KOPT-K1 (cell line): ENCODE data around the gene GPX2.
A peak's percentile ranks its signal among the peaks of the same experiment; 100 is the strongest.

Experiments used
- H3K27ac ChIP-seq: fragments of 200-600 bp; sonication (generic); 2 replicates; pipeline ENCODE4 v1.5.1; 2016; ENCODE audit warnings: antibody characterized with exemption, mild to moderate bottlenecking, low read depth, low read length; ENCODE audit not compliant: poor library complexity, severe bottlenecking
- H3K36me3 ChIP-seq: fragments of 200-600 bp; sonication (generic); 2 replicates; pipeline ENCODE4 v1.5.1; 2017; ENCODE audit warnings: antibody characterized with exemption, mild to moderate bottlenecking, low read length, moderate library complexity; ENCODE audit not compliant: insufficient read depth
- H3K9me3 ChIP-seq: fragments of 200-600 bp; sonication (generic); 2 replicates; pipeline ENCODE4 v1.5.1; 2017; ENCODE audit warnings: antibody characterized with exemption, low read length, mild to moderate bottlenecking; ENCODE audit not compliant: insufficient read depth, poor library complexity, severe bottlenecking

GPX2 gene

DNA sequence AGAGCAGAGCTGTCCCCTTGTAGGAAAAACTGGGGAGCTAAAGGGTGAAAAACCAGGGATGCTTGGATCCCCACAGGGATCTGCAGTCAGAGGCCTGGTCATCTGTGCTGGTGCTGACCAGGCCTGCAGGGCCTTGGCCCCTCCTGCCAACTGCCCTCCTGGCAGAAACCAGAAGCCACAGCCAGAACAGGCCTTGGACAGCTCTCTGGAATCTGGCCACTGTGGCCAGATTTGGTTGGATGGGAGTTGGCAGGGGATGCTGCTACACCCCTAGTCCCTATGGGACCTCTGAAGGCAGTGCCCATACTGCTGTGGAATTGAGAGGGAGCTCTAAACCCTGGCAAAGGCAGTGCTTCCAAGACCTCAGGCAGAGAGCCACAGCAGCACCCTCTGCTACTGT lies 9.2 kb upstream of the GPX2 start:
- no peaks in the 10 kb centered on the region for H3K9me3 ChIP-seq
- no peak overlapping the region for H3K27ac ChIP-seq
- H3K36me3 ChIP-seq = peaks cover 72% of the 10 kb centered on the region

DNA sequence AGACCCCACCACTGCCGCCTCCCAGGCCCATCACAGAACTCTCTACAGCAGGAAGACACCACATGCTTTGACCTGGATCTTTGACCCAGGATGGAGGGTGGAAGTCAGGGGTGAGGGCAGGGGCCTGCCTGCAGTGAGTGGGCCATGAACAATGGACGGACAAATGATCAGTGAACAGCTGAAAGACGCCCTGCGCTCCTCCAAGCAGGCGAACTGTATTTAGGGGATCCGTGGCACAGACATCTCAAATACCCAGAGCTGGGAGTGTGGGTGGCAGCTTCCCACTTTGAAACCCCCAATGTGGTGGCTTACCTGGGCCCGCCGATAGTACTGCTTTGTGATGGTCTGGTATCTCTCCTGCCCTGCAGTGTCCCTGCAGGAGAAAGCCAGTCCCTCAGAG lies 8.7 kb upstream of the GPX2 start:
- Histone ChIP-seq H3K36me3 (peaks cover 72% of the 10 kb centered on the region), H3K27ac (no peak overlapping the region), H3K9me3 (no peaks in the 10 kb centered on the region)

GRCh38 chr14:64950889-64951288 lies 8.3 kb upstream of the GPX2 start:
- Histone ChIP-seq H3K27ac (no peak overlapping the region), H3K9me3 (no peaks in the 10 kb centered on the region), H3K36me3 (peaks cover 72% of the 10 kb centered on the region)

- no peaks in the 10 kb centered on the region for H3K9me3 ChIP-seq
- H3K36me3 ChIP-seq = peaks cover 83% of the 10 kb centered on the region
- H3K27ac ChIP-seq = no peak overlapping the region
Observed at GRCh38 chr14:64948612-64949210, 6.2 kb upstream of the GPX2 start.

DNA sequence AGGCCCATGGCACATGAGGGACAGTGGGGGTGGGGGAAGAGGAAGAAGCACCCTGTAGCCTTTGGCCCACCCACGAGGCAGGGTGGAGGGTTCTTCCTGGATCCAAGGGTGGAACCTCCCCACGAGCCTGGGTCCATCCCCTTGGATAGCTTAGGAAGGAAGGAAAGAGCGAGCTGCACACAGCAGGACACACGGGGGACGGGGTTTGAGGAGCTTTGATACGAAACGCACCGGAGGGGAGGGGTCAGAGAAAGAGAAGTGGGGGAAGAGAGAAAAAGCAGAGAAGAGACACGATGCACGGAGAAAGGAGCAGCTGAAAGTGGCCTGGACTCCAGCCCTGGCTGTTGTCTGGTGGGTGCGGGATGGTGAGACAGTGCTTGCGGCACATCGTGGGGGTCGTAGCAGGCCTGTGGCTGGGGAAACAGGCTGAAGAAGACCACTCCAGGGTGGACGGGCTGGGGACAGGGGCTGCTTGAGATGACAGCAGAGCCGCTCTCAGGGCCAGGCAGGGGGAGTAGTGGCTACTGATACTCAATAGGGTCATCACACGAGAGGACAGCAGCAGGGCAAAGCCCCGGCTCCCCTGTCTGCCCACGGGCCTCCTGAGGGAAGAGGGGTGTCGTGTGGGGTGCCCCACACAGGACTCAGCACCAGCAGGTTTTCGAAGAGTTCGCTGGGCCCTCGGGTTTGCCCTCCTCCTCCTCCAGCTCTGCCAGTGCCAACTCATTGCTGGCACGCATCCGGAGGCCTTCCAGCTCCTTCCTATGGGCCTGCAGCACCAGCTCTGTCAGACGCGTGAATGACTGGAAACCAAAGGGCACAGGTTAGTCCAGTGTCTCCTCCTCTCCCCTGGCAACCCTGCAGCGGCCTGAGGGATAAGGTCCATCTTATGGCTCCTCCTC lies 5.4 kb upstream of the GPX2 start:
- H3K9me3 ChIP-seq = no peaks in the 10 kb centered on the region
- H3K36me3 ChIP-seq = peaks cover 83% of the 10 kb centered on the region
- H3K27ac ChIP-seq = no peak overlapping the region

- H3K9me3 ChIP-seq = no peaks in the 10 kb centered on the region
- peak overlapping the region; percentile 20 for H3K27ac ChIP-seq
- peaks cover 88% of the 10 kb centered on the region for H3K36me3 ChIP-seq
Observed at GRCh38 chr14:64946310-64947045, 3.9 kb upstream of the GPX2 start.

DNA sequence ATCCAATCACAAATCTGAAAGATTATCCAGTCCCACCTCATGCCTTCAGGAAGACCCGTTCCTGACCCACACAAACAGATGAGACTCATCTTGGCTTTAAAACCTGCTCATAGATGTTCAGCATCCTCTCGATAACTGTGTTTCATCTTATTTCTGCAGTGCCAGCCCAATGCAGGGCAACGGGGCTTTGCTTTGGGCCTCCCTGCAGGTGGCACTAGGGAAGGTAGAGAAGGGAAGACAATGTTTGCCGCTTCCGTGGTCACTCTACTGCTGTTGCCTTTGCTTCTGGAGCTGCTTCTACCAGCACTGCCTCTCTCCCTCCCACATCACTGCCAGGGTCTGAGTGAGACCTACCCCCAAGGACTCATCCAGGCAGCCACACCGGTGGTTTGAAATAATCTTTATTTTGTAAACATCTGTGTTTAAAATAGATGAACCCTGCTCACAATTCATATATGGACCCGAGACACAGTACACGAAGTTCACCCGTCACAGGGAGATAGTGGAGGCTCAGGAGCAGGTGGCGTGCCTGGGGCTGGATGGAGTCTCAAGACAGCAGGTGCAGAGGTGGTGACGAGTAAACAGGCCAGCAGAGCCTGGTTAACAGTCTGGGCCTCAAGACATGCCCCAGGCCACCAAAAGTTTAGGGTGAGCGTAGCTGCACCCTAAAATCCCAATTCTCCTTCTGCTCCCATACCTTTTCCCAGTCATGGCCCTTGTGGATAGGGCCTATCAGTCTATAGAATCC lies 3.1 kb upstream of the GPX2 start:
- Histone ChIP-seq H3K36me3 (peaks cover 87% of the 10 kb centered on the region), H3K27ac (no peak overlapping the region), H3K9me3 (no peaks in the 10 kb centered on the region)

DNA sequence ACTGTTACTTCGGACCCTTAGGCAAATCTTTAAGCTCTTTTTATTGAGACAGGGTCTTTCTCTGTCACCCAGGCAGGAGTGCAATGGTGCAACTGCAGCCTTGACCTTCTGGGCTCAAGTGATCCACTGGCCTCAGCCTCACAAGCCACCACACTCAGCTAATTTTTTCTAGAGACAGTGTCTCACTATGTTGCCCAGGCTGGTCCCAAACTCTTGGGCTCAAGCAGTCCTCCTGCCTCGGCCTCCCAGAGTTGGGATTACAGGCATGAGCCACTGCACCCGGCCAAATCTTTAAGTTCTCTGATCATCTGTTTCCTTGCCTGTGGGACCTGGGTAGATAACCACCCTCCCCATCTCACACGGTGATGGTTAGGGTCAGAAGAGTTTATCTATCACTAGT lies 2.3 kb upstream of the GPX2 start:
- peaks cover 87% of the 10 kb centered on the region for H3K36me3 ChIP-seq
- no peaks in the 10 kb centered on the region for H3K9me3 ChIP-seq
- H3K27ac ChIP-seq = no peak overlapping the region

DNA sequence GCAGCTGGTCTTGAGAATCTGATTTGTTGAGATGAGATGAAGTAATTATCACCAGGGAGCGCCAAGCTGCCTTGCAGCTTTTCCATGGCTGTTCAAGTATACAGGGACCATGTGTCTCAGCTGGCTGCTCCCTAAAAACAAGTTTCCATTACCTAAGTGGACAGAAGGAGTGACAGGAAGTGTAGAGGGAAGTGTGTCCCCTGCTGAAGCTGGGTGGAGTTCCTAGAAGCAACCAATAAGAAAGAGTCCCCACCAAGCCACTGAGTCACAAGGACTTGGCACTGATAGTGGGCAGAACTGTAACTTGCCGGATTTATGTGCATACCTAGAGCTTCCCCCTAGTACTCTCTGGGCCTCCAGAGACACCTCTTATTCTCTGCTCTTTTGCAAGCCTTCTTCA lies 1.5 kb upstream of the GPX2 start:
- Histone ChIP-seq H3K9me3 (no peaks in the 10 kb centered on the region), H3K36me3 (peaks cover 92% of the 10 kb centered on the region), H3K27ac (no peak overlapping the region)

DNA sequence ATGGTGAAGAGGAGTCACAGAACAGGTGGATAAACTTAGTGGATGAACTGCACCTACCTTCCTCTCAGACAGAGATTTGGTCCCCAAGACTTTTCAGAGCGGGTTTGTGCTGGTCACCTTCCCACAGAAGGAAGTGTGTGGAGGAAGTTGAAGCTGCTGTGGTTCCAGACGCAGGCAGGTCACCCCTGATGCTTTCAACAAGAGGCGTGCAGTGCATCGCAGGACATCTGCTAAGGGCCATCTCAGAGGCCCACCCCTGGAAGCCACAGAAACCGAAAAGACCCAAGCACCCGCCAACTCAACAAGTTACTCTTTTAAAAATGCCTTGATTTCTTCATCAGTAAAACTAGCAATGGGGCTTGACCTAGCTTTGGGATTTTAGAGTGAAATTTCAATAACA lies 1.0 kb upstream of the GPX2 start:
- Histone ChIP-seq H3K36me3 (peaks cover 92% of the 10 kb centered on the region), H3K9me3 (no peaks in the 10 kb centered on the region), H3K27ac (no peak overlapping the region)

- Histone ChIP-seq H3K9me3 (no peaks in the 10 kb centered on the region), H3K36me3 (peaks cover 97% of the 10 kb centered on the region), H3K27ac (no peak overlapping the region)
Observed at GRCh38 chr14:64940336-64940910, 2.1 kb downstream of the GPX2 start.

GRCh38 chr14:64939817-64940190 lies 2.7 kb downstream of the GPX2 start:
- Histone ChIP-seq H3K36me3 (peaks cover 96% of the 10 kb centered on the region), H3K27ac (no peak overlapping the region), H3K9me3 (no peaks in the 10 kb centered on the region)

DNA sequence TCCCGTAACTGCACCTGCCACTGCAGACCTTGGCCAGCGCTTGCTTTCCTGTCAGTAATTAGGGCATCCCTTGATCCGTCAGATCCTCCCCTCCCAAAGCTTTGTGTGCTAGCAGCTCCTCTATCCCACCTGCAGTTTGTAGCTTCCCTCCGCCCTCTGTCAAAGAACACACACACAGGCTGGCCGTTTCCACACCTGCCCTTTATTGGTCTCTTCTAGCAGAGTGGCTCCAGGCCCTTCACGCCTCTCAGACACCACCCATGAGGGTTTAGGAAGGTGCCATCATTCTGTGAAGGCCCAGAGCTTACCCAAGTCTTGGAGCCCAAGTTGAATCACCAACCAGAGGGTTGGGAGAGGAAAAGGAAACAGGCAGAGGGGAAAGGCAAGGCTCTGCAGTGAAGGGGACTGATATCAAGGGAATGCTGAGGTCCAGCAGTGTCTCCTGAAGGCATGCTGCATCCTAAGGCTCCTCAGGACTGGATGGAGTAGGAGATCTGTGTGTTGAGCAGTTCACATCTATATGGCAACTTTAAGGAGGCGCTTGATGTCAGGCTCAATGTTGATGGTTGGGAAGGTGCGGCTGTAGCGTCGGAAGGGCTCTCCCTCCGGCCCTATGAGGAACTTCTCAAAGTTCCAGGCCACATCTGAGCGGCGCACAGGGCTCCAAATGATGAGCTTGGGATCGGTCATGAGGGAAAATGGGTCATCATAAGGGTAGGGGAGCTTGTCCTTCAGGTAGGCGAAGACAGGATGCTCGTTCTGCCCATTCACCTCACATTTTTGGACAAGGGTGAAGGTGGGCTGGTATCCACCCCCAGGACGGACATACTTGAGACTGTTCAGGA lies 3.4 kb downstream of the GPX2 start:
- Histone ChIP-seq H3K9me3 (no peaks in the 10 kb centered on the region), H3K36me3 (peaks cover 96% of the 10 kb centered on the region), H3K27ac (no peak overlapping the region)

GRCh38 chr14:64937821-64938193 lies 4.7 kb downstream of the GPX2 start:
- peaks cover 96% of the 10 kb centered on the region for H3K36me3 ChIP-seq
- no peak overlapping the region for H3K27ac ChIP-seq
- no peaks in the 10 kb centered on the region for H3K9me3 ChIP-seq
